Measurements from ENCODE around the gene CNGB1.
A peak's percentile ranks its signal among the peaks of the same experiment; 100 is the strongest.

The CNGB1 gene

DNA sequence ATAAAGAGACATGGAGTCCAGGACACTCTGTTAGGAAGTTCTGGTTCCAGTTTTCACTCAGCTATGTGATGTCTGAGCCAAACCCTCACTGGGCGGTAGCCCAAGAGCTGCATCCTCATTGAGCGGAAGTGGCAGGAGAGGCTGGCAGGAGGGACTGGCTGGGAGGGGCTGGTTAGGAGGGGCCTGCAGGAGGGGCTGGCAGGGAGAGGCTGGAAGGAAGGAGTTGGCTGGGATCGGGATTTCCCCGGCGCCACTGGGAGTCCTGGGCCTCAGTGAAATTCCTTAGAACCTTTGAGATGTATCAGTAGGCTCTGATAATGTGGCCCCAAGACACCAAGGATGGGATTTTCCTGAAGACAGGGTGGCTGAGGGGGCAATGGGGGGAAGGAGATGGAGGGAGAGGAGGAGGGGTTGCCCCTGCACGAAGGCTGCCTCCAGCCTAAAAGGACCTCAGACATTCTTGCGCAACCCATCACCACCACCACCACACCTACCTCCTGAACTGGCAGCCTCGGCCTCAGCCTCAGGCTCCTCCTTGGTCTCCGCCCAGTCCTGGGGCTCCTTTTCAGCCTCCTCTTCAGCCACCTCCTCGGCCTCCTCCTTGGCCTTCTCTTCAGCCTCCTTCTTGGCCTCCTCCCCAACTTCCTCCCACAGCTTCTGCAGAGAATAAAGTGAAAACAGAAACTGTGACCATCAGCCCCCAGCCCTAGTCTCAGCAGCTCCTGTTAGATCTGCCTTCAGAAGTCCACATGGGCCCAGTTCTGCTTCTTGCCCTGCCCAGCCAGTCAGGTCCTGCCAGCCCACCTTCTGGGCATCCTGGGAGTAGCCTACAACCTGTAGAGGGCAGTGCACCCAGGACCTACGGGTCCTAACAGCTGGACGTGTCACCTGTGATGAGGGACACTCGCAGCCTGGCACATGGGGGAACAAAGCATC is 31.7 kb downstream of the CNGB1 start:
- H3K27ac ChIP-seq (ENCODE audit: low read depth, low read length), result no peak overlapping the region
- H3K14ac ChIP-seq (ENCODE audit: low read length), result no peak overlapping the region
- no peaks in the 10 kb centered on the region for H3K36me3 ChIP-seq (ENCODE audit: control insufficient read depth in 1 of 2, insufficient read depth in 2 of 2, low read length in 2 of 2)
- no peaks in the 10 kb centered on the region for H3K79me2 ChIP-seq (ENCODE audit: control insufficient read depth, insufficient read depth, low read length, poor library complexity)
- no peaks in the 10 kb centered on the region for H3K79me1 ChIP-seq (ENCODE audit: low read length)
- H2BK120ac ChIP-seq (ENCODE audit: insufficient read depth, low read length, poor library complexity), result no peak overlapping the region
- H2AK5ac ChIP-seq (ENCODE audit: low read length), result no peak overlapping the region
- no peak overlapping the region for H4K12ac ChIP-seq (ENCODE audit: low read depth, low read length)
- no peak overlapping the region for H3K23ac ChIP-seq (ENCODE audit: low read length)
- no peak overlapping the region for H2BK12ac ChIP-seq (ENCODE audit: low read length)
- H2AFZ ChIP-seq (ENCODE audit: insufficient read depth, low read length, poor library complexity), result no peak overlapping the region
- no CpG with 5 or more reads among the region's 13 CpGs for WGBS (ENCODE audit: extremely low coverage, insufficient coverage, insufficient read length)
- no peak overlapping the region for H4K8ac ChIP-seq (ENCODE audit: low read depth, low read length)
- H3K18ac ChIP-seq (ENCODE audit: low read length), result no peak overlapping the region
- no peak overlapping the region for H3K4me2 ChIP-seq (ENCODE audit: low read length)
- no peak overlapping the region for H2BK5ac ChIP-seq (ENCODE audit: low read depth, low read length, poor library complexity)
- H3K9ac ChIP-seq (ENCODE audit: low read length), result no peak overlapping the region
- peaks cover 2% of the 10 kb centered on the region for H3K9me3 ChIP-seq (ENCODE audit: insufficient read depth, low read depth, low read length)
- DNase-seq, result peak in 1 of 2 donors; percentile 16
- peaks cover 2 to 4% of the 10 kb centered on the region in 2 experiments for H3K4me1 ChIP-seq (ENCODE audit: control insufficient read depth in 1 of 2, insufficient read depth in 2 of 2, low read length in 2 of 2)
- no peaks in the 10 kb centered on the region for H3K27me3 ChIP-seq (ENCODE audit: insufficient read depth, low read length)
- no peak overlapping the region for H3K4ac ChIP-seq (ENCODE audit: low read depth, low read length)
- no peak overlapping the region for H4K91ac ChIP-seq (ENCODE audit: low read depth, low read length)
- no peak overlapping the region for H3K4me3 ChIP-seq (ENCODE audit: low read depth, low read length)

DNA sequence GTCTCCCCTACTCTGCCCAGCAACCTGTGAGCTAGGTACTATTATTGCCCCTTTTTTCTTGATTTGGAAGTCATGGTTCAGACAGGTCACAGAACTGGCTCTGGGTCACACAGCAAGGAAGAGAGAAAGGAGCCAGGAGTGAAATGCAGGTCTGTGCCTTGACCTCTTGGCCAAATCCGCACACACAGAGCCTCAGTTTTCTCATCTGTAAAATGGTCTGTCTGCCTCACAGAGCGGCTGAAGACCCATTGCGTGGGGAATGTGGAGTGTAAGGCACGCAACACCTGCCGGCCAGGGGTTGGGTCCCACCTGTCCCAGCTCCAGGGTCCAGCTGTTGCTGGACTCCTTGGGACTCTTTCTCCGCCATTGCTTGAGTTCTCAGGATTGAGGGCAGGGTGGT is 32.4 kb downstream of the CNGB1 start:
- Histone ChIP-seq H3K79me2 (ENCODE audit: control insufficient read depth, insufficient read depth, low read length, poor library complexity) (no peaks in the 10 kb centered on the region), H3K4me1 (ENCODE audit: control insufficient read depth in 1 of 2, insufficient read depth in 2 of 2, low read length in 2 of 2) (peaks cover 2 to 4% of the 10 kb centered on the region in 2 experiments), H3K79me1 (ENCODE audit: low read length) (no peaks in the 10 kb centered on the region), H4K8ac (ENCODE audit: low read depth, low read length) (no peak overlapping the region), H2BK12ac (ENCODE audit: low read length) (no peak overlapping the region), H3K23ac (ENCODE audit: low read length) (no peak overlapping the region), H3K4ac (ENCODE audit: low read depth, low read length) (no peak overlapping the region), H3K4me3 (ENCODE audit: low read depth, low read length) (no peak overlapping the region), H3K27me3 (ENCODE audit: insufficient read depth, low read length) (no peaks in the 10 kb centered on the region), H3K9ac (ENCODE audit: low read length) (no peak overlapping the region), H3K18ac (ENCODE audit: low read length) (no peak overlapping the region), H4K12ac (ENCODE audit: low read depth, low read length) (no peak overlapping the region), H3K27ac (ENCODE audit: low read depth, low read length) (no peak overlapping the region), H4K91ac (ENCODE audit: low read depth, low read length) (no peak overlapping the region), H3K36me3 (ENCODE audit: control insufficient read depth in 1 of 2, insufficient read depth in 2 of 2, low read length in 2 of 2) (no peaks in the 10 kb centered on the region), H2AK5ac (ENCODE audit: low read length) (no peak overlapping the region), H3K14ac (ENCODE audit: low read length) (no peak overlapping the region), H2BK120ac (ENCODE audit: insufficient read depth, low read length, poor library complexity) (no peak overlapping the region), H3K4me2 (ENCODE audit: low read length) (no peak overlapping the region), H2BK5ac (ENCODE audit: low read depth, low read length, poor library complexity) (no peak overlapping the region), H3K9me3 (ENCODE audit: insufficient read depth, low read depth, low read length) (peaks cover 2% of the 10 kb centered on the region), H2AFZ (ENCODE audit: insufficient read depth, low read length, poor library complexity) (no peak overlapping the region)
- no CpG with 5 or more reads among the region's 6 CpGs for WGBS (ENCODE audit: extremely low coverage, insufficient coverage, insufficient read length)
- DNase-seq, result no peak

DNA sequence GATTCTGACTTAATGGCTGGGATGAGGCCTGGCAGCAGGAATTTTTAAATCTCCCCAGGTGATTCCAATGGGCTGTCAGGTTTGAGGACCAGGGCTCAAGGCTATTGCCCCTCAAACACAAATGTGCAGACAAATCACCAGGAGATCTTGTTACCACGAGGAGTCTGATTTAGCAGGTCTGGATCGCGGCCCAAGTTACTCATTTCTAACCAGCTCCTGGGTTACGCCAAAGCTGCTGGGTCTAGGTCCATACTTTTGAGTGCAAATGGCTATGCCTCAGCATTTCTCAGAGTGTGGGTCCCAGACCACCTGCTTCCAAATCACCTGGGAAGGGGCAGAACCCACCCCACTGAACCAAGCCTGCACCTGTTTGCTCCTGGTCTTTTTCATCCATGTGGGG is 33.1 kb downstream of the CNGB1 start:
- H4K12ac ChIP-seq (ENCODE audit: low read depth, low read length), result no peak overlapping the region
- no peak overlapping the region for H3K27ac ChIP-seq (ENCODE audit: low read depth, low read length)
- H3K4ac ChIP-seq (ENCODE audit: low read depth, low read length), result no peak overlapping the region
- H3K27me3 ChIP-seq (ENCODE audit: insufficient read depth, low read length), result no peaks in the 10 kb centered on the region
- H3K4me3 ChIP-seq (ENCODE audit: low read depth, low read length), result no peak overlapping the region
- H3K79me2 ChIP-seq (ENCODE audit: control insufficient read depth, insufficient read depth, low read length, poor library complexity), result no peaks in the 10 kb centered on the region
- WGBS (ENCODE audit: extremely low coverage, insufficient coverage, insufficient read length), result no CpG with 5 or more reads among the region's 4 CpGs
- H3K79me1 ChIP-seq (ENCODE audit: low read length), result no peaks in the 10 kb centered on the region
- no peak overlapping the region for H3K14ac ChIP-seq (ENCODE audit: low read length)
- no peak overlapping the region for H3K23ac ChIP-seq (ENCODE audit: low read length)
- peaks cover 2 to 4% of the 10 kb centered on the region in 2 experiments for H3K4me1 ChIP-seq (ENCODE audit: control insufficient read depth in 1 of 2, insufficient read depth in 2 of 2, low read length in 2 of 2)
- no peak overlapping the region for H2AFZ ChIP-seq (ENCODE audit: insufficient read depth, low read length, poor library complexity)
- no peak for DNase-seq
- H3K36me3 ChIP-seq (ENCODE audit: control insufficient read depth in 1 of 2, insufficient read depth in 2 of 2, low read length in 2 of 2), result no peaks in the 10 kb centered on the region
- H4K8ac ChIP-seq (ENCODE audit: low read depth, low read length), result no peak overlapping the region
- H3K4me2 ChIP-seq (ENCODE audit: low read length), result no peak overlapping the region
- no peak overlapping the region for H3K9ac ChIP-seq (ENCODE audit: low read length)
- no peak overlapping the region for H3K18ac ChIP-seq (ENCODE audit: low read length)
- no peak overlapping the region for H2AK5ac ChIP-seq (ENCODE audit: low read length)
- H2BK5ac ChIP-seq (ENCODE audit: low read depth, low read length, poor library complexity), result no peak overlapping the region
- no peak overlapping the region for H2BK120ac ChIP-seq (ENCODE audit: insufficient read depth, low read length, poor library complexity)
- peaks cover 2% of the 10 kb centered on the region for H3K9me3 ChIP-seq (ENCODE audit: insufficient read depth, low read depth, low read length)
- H2BK12ac ChIP-seq (ENCODE audit: low read length), result no peak overlapping the region
- no peak overlapping the region for H4K91ac ChIP-seq (ENCODE audit: low read depth, low read length)

DNA sequence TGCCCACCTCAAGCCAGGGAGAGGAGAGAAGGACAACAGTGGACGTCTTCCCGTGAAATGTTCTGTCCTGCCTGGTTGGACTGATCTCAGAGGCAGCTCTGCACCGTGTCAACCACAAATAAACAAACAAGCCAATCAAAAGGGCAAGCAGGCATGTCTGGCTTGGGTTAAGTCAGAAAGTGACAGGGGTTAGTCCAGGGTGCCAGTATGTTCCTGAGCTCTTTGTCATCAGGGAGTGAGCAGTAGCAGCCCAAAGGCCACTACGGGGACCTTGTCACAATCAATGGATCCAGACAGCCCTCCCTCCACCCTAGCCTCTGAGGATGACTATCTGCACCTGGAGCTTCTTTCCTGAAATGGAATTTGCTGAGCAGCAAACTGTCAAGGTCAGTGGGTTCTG is 35.0 kb downstream of the CNGB1 start:
- H3K79me1 ChIP-seq (ENCODE audit: low read length), result no peaks in the 10 kb centered on the region
- H3K14ac ChIP-seq (ENCODE audit: low read length), result no peak overlapping the region
- no peaks in the 10 kb centered on the region for H3K27me3 ChIP-seq (ENCODE audit: insufficient read depth, low read length)
- no peak overlapping the region for H2BK120ac ChIP-seq (ENCODE audit: insufficient read depth, low read length, poor library complexity)
- no peak overlapping the region for H4K12ac ChIP-seq (ENCODE audit: low read depth, low read length)
- no peak overlapping the region for H3K4me2 ChIP-seq (ENCODE audit: low read length)
- H3K9ac ChIP-seq (ENCODE audit: low read length), result no peak overlapping the region
- H4K8ac ChIP-seq (ENCODE audit: low read depth, low read length), result no peak overlapping the region
- H3K36me3 ChIP-seq (ENCODE audit: control insufficient read depth in 1 of 2, insufficient read depth in 2 of 2, low read length in 2 of 2), result no peaks in the 10 kb centered on the region
- no peak overlapping the region for H2AFZ ChIP-seq (ENCODE audit: insufficient read depth, low read length, poor library complexity)
- peaks cover 2 to 4% of the 10 kb centered on the region in 2 experiments for H3K4me1 ChIP-seq (ENCODE audit: control insufficient read depth in 1 of 2, insufficient read depth in 2 of 2, low read length in 2 of 2)
- no peaks in the 10 kb centered on the region for H3K79me2 ChIP-seq (ENCODE audit: control insufficient read depth, insufficient read depth, low read length, poor library complexity)
- no peak overlapping the region for H3K18ac ChIP-seq (ENCODE audit: low read length)
- peak; percentile 76 to 83 for DNase-seq
- H4K91ac ChIP-seq (ENCODE audit: low read depth, low read length), result no peak overlapping the region
- H2BK5ac ChIP-seq (ENCODE audit: low read depth, low read length, poor library complexity), result no peak overlapping the region
- H3K27ac ChIP-seq (ENCODE audit: low read depth, low read length), result no peak overlapping the region
- H2AK5ac ChIP-seq (ENCODE audit: low read length), result no peak overlapping the region
- WGBS (ENCODE audit: extremely low coverage, insufficient coverage, insufficient read length), result no CpG with 5 or more reads among the region's 4 CpGs
- no peak overlapping the region for H3K4me3 ChIP-seq (ENCODE audit: low read depth, low read length)
- H3K23ac ChIP-seq (ENCODE audit: low read length), result no peak overlapping the region
- peaks cover 2% of the 10 kb centered on the region for H3K9me3 ChIP-seq (ENCODE audit: insufficient read depth, low read depth, low read length)
- H2BK12ac ChIP-seq (ENCODE audit: low read length), result no peak overlapping the region
- no peak overlapping the region for H3K4ac ChIP-seq (ENCODE audit: low read depth, low read length)

Measured in trophoblast cell (in vitro differentiated cells and primary cell).